Measurements from ENCODE around the gene ALG12.

Gene ALG12

GRCh38 chr22:49958366-49958921 is 40.2 kb upstream of the ALG12 start:
- DNase-seq (ENCODE audit: low read depth in 2 of 3, low spot score in 2 of 3): no peak

GRCh38 chr22:49957826-49958365 is 39.7 kb upstream of the ALG12 start:
- DNase-seq (ENCODE audit: low read depth in 2 of 3, low spot score in 2 of 3): no peak

- DNase-seq (ENCODE audit: low read depth in 2 of 3, low spot score in 2 of 3): no peak
Observed at GRCh38 chr22:49956914-49957825, 38.9 kb upstream of the ALG12 start.

- no peak for DNase-seq (ENCODE audit: low read depth in 2 of 3, low spot score in 2 of 3)
Observed at GRCh38 chr22:49956418-49956770, 38.2 kb upstream of the ALG12 start.

GRCh38 chr22:49955581-49956417 is 37.6 kb upstream of the ALG12 start:
- DNase-seq (ENCODE audit: low read depth in 2 of 3, low spot score in 2 of 3): no peak

- DNase-seq (ENCODE audit: low read depth in 2 of 3, low spot score in 2 of 3): no peak
Observed at GRCh38 chr22:49954991-49955580, 36.8 kb upstream of the ALG12 start.

GRCh38 chr22:49954354-49954753 is 36.1 kb upstream of the ALG12 start:
- no peak for DNase-seq (ENCODE audit: low read depth in 2 of 3, low spot score in 2 of 3)

GRCh38 chr22:49953680-49954344 is 35.6 kb upstream of the ALG12 start:
- no peak for DNase-seq (ENCODE audit: low read depth in 2 of 3, low spot score in 2 of 3)

GRCh38 chr22:49953027-49953679 is 34.9 kb upstream of the ALG12 start:
- no peak for DNase-seq (ENCODE audit: low read depth in 2 of 3, low spot score in 2 of 3)

- DNase-seq (ENCODE audit: low read depth in 2 of 3, low spot score in 2 of 3): no peak
Observed at GRCh38 chr22:49951986-49952896, 34.0 kb upstream of the ALG12 start.

- no peak for DNase-seq (ENCODE audit: low read depth in 2 of 3, low spot score in 2 of 3)
Observed at GRCh38 chr22:49951678-49951985, 33.4 kb upstream of the ALG12 start.

- DNase-seq (ENCODE audit: low read depth in 2 of 3, low spot score in 2 of 3): peak in 2 of 3 experiments; percentile 74 to 80
Observed at GRCh38 chr22:49951000-49951677, 32.9 kb upstream of the ALG12 start.

GRCh38 chr22:49950396-49950994 is 32.3 kb upstream of the ALG12 start:
- no peak for DNase-seq (ENCODE audit: low read depth in 2 of 3, low spot score in 2 of 3)

GRCh38 chr22:49949914-49950292 is 31.7 kb upstream of the ALG12 start:
- DNase-seq (ENCODE audit: low read depth in 2 of 3, low spot score in 2 of 3): no peak

- DNase-seq (ENCODE audit: low read depth in 2 of 3, low spot score in 2 of 3): no peak
Observed at GRCh38 chr22:49948958-49949913, 31.0 kb upstream of the ALG12 start.

- no peak for DNase-seq (ENCODE audit: low read depth in 2 of 3, low spot score in 2 of 3)
Observed at GRCh38 chr22:49948116-49948957, 30.1 kb upstream of the ALG12 start.

All from activated CD8-positive, alpha-beta memory T cell treated with anti-CD3 and anti-CD28 coated beads for 48 hours (primary cell).